ENCODE data around the gene ATP5F1D. TPM values are rescaled to one million over a fixed set of nuclear protein-coding genes. Genes with fewer than 3 reads are reported as not detected.
"Not testable (repeated sequence)": the region's sequence is repeated elsewhere in the genome, so short reads cannot be mapped to it uniquely, and the experiment has no call there.

Gene ATP5F1D
- total and polyA plus RNA-seq, 12 donors, result 491 to 2,879 (median 562) TPM

DNA sequence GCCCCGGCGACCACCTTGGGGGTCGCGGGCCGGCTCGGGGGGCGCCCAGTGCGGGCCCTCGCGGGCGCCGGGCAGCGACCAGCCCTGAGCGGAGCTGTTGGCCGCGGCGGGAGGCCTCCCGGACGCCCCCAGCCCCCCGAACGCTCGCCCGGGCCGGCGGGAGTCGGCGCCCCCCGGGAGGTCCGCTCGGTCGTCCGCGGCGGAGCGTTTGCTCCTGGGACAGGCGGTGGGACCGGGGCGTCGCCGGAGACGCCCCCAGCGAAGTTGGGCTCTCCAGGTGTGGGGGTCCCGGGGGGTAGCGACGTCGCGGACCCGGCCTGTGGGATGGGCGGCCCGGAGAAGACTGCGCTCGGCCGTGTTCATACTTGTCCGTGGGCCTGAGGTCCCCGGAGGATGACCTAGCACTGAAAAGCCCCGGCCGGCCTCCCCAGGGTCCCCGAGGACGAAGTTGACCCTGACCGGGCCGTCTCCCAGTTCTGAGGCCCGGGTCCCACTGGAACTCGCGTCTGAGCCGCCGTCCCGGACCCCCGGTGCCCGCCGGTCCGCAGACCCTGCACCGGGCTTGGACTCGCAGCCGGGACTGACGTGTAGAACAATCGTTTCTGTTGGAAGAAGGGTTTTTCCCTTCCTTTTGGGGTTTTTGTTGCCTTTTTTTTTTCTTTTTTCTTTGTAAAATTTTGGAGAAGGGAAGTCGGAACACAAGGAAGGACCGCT lies 35.2 kb upstream of the ATP5F1D start:
- Histone ChIP-seq H3K27me3 (no peaks in the 10 kb centered on the region), H3K4me3 (peak overlapping the region; percentile 69 to 94 (median 80)), H3K27ac (peak overlapping the region; percentile 62 to 96 (median 88)), H3K9me3 (no peaks in the 10 kb centered on the region), H3K36me3 (peaks cover 0 to 14% (median 3%) of the 10 kb centered on the region in 9 donors), H3K4me1 (peaks cover 17 to 62% (median 49%) of the 10 kb centered on the region in 9 donors)
- intact Hi-C loops (cut with DNase I), result no loop called here
- DNase-seq, result peak in 1 of 2 donors; percentile 10
- 1% methylated on average over 60 to 78 of the region's 78 CpGs for WGBS, 2 donors
- no peak for ATAC-seq
- no peak for TF ChIP-seq CTCF (IDR thresholded peaks at IDR 0.05)

GRCh38 chr19:1206864-1207450 lies 34.6 kb upstream of the ATP5F1D start:
- no peaks in the 10 kb centered on the region for H3K9me3 ChIP-seq
- no peak for TF ChIP-seq CTCF (IDR thresholded peaks at IDR 0.05)
- no peaks in the 10 kb centered on the region for H3K27me3 ChIP-seq
- peak overlapping the region; percentile 69 to 94 (median 80) for H3K4me3 ChIP-seq
- peaks cover 23 to 68% (median 56%) of the 10 kb centered on the region in 9 donors for H3K4me1 ChIP-seq
- peak; percentile 0 to 27 (median 4) for ATAC-seq
- H3K36me3 ChIP-seq, result peaks cover 0 to 14% (median 5%) of the 10 kb centered on the region in 9 donors
- peak overlapping the region; percentile 62 to 96 (median 88) for H3K27ac ChIP-seq
- no peak for DNase-seq
- intact Hi-C loops (cut with DNase I), result no loop called here
- WGBS, 2 donors, result 2% methylated on average over 38 of the region's 38 CpGs

DNA sequence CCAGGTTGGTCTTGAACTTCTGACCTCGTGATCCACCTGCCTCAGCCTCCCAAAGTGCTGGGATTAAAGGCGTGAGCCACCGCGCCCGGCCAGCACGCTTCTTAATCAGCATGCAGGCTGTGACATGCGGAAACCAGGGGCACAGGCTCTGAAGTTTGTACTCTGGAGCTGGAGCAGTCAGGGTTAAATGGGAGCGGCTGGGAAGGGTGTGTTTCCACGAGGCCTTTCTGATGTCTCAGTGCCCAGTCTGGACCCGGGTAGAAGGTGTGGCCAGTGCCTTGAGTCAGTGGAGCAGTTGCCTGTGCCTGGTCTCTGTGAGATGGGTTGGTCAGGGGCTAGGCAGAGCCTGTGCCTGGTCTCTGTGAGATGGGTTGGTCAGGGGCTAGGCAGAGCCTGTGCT lies 32.7 kb upstream of the ATP5F1D start:
- H3K9me3 ChIP-seq; H3K27me3 ChIP-seq; DNase-seq; intact Hi-C loops (cut with DNase I); ATAC-seq: not testable (repeated sequence)
- WGBS, 2 donors, result 71 to 73% methylated on average over 10 of the region's 10 CpGs
- peaks cover 30 to 78% (median 72%) of the 10 kb centered on the region in 9 donors for H3K4me1 ChIP-seq
- peak overlapping the region in 7 of 10 donors; percentile 10 to 96 (median 87) for H3K27ac ChIP-seq
- peaks cover 0 to 21% (median 6%) of the 10 kb centered on the region in 9 donors for H3K36me3 ChIP-seq
- peak overlapping the region in 1 of 10 donors; percentile 94 for H3K4me3 ChIP-seq

- no peak for DNase-seq
- H3K27ac ChIP-seq, result peak overlapping the region in 4 of 10 donors; percentile 14 to 87 (median 40)
Measured at GRCh38 chr19:1210227-1210538, 31.4 kb upstream of the ATP5F1D start.

More at GRCh38 chr19:1210227-1210538, 31.4 kb upstream of the ATP5F1D start:
- no peaks in the 10 kb centered on the region for H3K9me3 ChIP-seq
- intact Hi-C loops (cut with DNase I), result loop anchor here in 1 of 10 donors (2.0 kb wide), 1 partner anchor 59 kb away; the partner anchor contains the start of gene CIRBP
- no peak for ATAC-seq
- no peak for TF ChIP-seq CTCF (IDR thresholded peaks at IDR 0.05)
- WGBS, 2 donors, result 87 to 94% methylated on average over 13 of the region's 13 CpGs
- peaks cover 0 to 21% (median 6%) of the 10 kb centered on the region in 9 donors for H3K36me3 ChIP-seq
- no peak overlapping the region for H3K4me3 ChIP-seq
- no peaks in the 10 kb centered on the region for H3K27me3 ChIP-seq
- peaks cover 37 to 86% (median 76%) of the 10 kb centered on the region in 9 donors for H3K4me1 ChIP-seq
